ENCODE data around the gene CACYBP. TPM values are rescaled to one million over a fixed set of nuclear protein-coding genes. Genes with fewer than 3 reads are reported as not detected.

CACYBP gene
- total and polyA plus RNA-seq, 2 of the 8 experiments (the other 6 are each of a cell fraction or from before 2014, with no cell fraction given): 28.3 to 247 TPM

GRCh38 chr1:174956086-174956485 is 43.7 kb upstream of the CACYBP start:
- Histone ChIP-seq H3K9ac (replicated peaks in 1 of 4; ENCODE audit: extremely low read depth in 1 of 4, low read depth in 3 of 4, low read length in 3 of 4) (no peak overlapping the region), H3K18ac (ENCODE audit: extremely low read depth, low read length) (no peak overlapping the region), H2BK120ac (replicated peaks; ENCODE audit: low read depth, low read length) (no peak overlapping the region), H3K14ac (ENCODE audit: insufficient read length) (no peak overlapping the region), H3K79me2 (ENCODE audit: control insufficient read depth in 1 of 2, insufficient read depth in 2 of 2, low read length in 2 of 2) (peaks cover 0 to 64% of the 10 kb centered on the region in 2 experiments; a peak in 3 of 4 replicates), H2AFZ (ENCODE audit: low read length) (no peak overlapping the region), H2AK5ac (ENCODE audit: low read depth, low read length) (no peak overlapping the region), H3K79me1 (ENCODE audit: low read depth, low read length) (peaks cover 4% of the 10 kb centered on the region; the same call in 1 of the 2 replicates), H3K4me1 (replicated peaks in 1 of 4; ENCODE audit: control insufficient read depth in 3 of 4, insufficient read depth in 4 of 4, low read length in 3 of 4) (peaks cover 0 to 2% (median under 1%) of the 10 kb centered on the region in 4 experiments; a peak in 3 of 7 replicates), H4K5ac (ENCODE audit: insufficient read length, low read depth, low read length) (no peak overlapping the region), H3K36me3 (ENCODE audit: control insufficient read depth in 2 of 4, insufficient read depth in 4 of 4, low read length in 3 of 4) (peaks cover 0 to 56% (median 29%) of the 10 kb centered on the region in 4 experiments; a peak in 6 of 8 replicates), H3K4me3 (ENCODE audit: extremely low read depth in 1 of 4, insufficient read depth in 2 of 4, low read depth in 3 of 4, low read length in 4 of 4) (no peak overlapping the region), H3K9me3 (ENCODE audit: insufficient read depth in 2 of 2, low read depth in 1 of 2, low read length in 1 of 2) (no peaks in the 10 kb centered on the region), H2BK15ac (ENCODE audit: low read length) (no peak overlapping the region), H3K56ac (replicated peaks; ENCODE audit: insufficient read length, low read depth, low read length) (no peak overlapping the region), H4K8ac (ENCODE audit: extremely low read depth, insufficient read depth, low read length) (no peak overlapping the region), H3K4ac (replicated peaks; ENCODE audit: insufficient read length, low read depth, low read length) (no peak overlapping the region), H2BK20ac (ENCODE audit: low read length) (no peak overlapping the region), H3K4me2 (ENCODE audit: insufficient read depth in 1 of 2, low read depth in 2 of 2, low read length in 2 of 2) (no peak overlapping the region), H2BK12ac (ENCODE audit: low read depth, low read length) (no peak overlapping the region), H4K91ac (replicated peaks; ENCODE audit: insufficient read length, low read length) (no peak overlapping the region), H3K27ac (ENCODE audit: low read depth, low read length) (no peak overlapping the region), H2BK5ac (ENCODE audit: low read depth, low read length) (no peak overlapping the region), H4K20me1 (replicated peaks in 1 of 2; ENCODE audit: control insufficient read depth in 1 of 2, insufficient read depth in 2 of 2, low read length in 2 of 2) (peaks cover 5 to 8% of the 10 kb centered on the region in 2 experiments), H3K23me2 (ENCODE audit: low read depth, low read length) (no peaks in the 10 kb centered on the region), H3K23ac (ENCODE audit: insufficient read length) (no peak overlapping the region), H3K27me3 (replicated peaks in 1 of 4; ENCODE audit: control insufficient read depth in 3 of 4, extremely low read depth in 1 of 4, insufficient read depth in 3 of 4, low read length in 3 of 4) (no peaks in the 10 kb centered on the region)
- FAIRE-seq (no peak), DNase-seq (ENCODE audit: low read depth in 1 of 2, low spot score in 2 of 2) (no peak)
- ChIA-PET POLR2A (ENCODE audit: partially characterized antibody) (no interaction called here), CTCF (ENCODE audit: partially characterized antibody) (no interaction called here)
- WGBS, 2 experiments (ENCODE audit: extremely low coverage in 1 of 2, insufficient coverage in 1 of 2, insufficient read length in 1 of 2, insufficient replicate concordance in 2 of 2, low coverage in 1 of 2, low lambda C conversion rate in 2 of 2, missing lambda C conversion rate in 1 of 2): 87% methylated on average over 3 of the region's 3 CpGs; no CpG with 5 or more reads in 1 of the 2 experiments
- TF ChIP-seq MAFK (IDR thresholded peaks at IDR 0.05; ENCODE audit: low read depth, low read length) (no peak), CBX8 (IDR thresholded peaks at IDR 0.05; ENCODE audit: borderline replicate concordance, low read depth, low read length) (no peak), EP300 (IDR thresholded peaks at IDR 0.05; ENCODE audit: borderline replicate concordance in 1 of 2, low read depth in 2 of 2, low read length in 2 of 2) (no peak), SP4 (IDR thresholded peaks at IDR 0.05; ENCODE audit: low read length) (no peak)
